ENCODE results near the gene RFC4. TPM values are rescaled to one million over a fixed set of nuclear protein-coding genes. Genes with fewer than 3 reads are reported as not detected.
"Not testable (repeated sequence)": the region's sequence is repeated elsewhere in the genome, so short reads cannot be mapped to it uniquely, and the experiment has no call there.

RFC4 gene
- total RNA-seq, 2 experiments from 2014 or later: 111 to 114 TPM

DNA sequence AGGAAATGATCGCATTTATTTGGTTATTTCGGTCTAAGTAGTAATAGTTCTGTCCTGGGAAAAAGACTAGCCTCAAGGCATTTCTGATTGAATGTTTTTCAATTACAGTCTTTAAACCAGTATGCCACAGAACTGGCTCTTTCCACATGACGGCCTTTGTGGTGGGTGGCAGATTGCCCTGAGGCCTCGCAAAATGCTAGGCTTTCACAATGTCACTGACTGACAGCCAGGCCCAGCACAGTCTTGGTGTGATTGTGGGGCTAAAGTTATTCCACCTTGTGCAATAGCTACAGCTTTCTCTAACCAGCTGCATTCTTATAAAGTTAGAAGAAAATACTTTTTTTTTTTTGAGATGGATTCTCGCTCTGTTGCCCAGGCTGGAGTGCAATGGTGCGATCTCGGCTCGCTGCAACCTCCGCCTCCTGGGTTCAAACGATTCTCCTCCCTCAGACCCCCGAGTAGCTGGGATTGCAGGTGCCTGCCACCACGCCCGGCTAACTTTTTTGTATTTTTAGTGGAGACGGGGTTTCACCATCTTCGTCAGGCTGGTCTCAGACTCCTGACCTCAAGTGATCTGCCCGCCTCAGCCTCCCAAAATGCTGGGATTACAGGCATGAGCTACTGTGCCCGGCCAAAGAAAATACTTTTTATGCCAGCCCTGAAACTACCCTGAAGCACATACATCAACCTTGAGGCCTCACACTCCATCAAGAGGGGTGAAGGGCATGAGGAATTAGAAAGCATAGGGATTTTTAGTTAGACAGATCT, 33.8 kb upstream of the RFC4 start:
- H3K36me3 Mint-ChIP-seq: no peaks in the 10 kb centered on the region
- no peaks in the 10 kb centered on the region for H3K4me1 Mint-ChIP-seq
- CTCF ChIA-PET: interaction anchor here (0.6 kb wide), 2 partner anchors 84 to 1899 kb away, joined by 3 read pairs; no protein-coding TSS in a partner anchor
- no peak overlapping the region for H3K4me3 Mint-ChIP-seq
- H3K27me3 Mint-ChIP-seq: peaks cover 11% of the 10 kb centered on the region
- no peak overlapping the region for H3K27ac Mint-ChIP-seq
- no peaks in the 10 kb centered on the region for H3K9me3 Mint-ChIP-seq (ENCODE audit: low read depth)
- ATAC-seq: no peak
- no peak for DNase-seq

GRCh38 chr3:186832276-186832675, 26.0 kb upstream of the RFC4 start:
- DNase-seq (no peak), ATAC-seq (no peak)
- Mint-ChIP-seq H3K9me3 (ENCODE audit: low read depth) (no peaks in the 10 kb centered on the region), H3K4me1 (peaks cover 5% of the 10 kb centered on the region), H3K36me3 (no peaks in the 10 kb centered on the region), H3K4me3 (no peak overlapping the region), H3K27me3 (peaks cover 70% of the 10 kb centered on the region), H3K27ac (no peak overlapping the region)
- CTCF ChIA-PET: no interaction called here

DNA sequence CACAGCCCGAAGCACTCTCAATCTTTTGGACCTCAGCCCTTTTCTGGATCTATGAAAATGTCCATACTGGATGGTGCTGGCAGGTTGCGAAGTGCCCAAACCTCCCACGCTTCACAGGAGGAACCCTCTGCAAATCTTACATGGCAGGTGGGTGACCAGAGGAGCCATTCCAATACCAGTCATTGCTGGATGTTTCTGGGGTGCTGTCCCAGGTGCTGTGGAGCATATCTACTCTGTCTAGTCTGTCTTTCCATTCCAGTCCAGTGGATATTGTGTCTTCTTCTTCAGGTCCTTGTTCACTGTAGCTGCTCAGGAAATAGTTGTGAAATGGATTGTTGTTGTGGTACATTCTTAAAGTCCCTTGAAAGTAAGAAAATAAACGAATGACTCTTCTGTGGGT, 25.5 kb upstream of the RFC4 start:
- Mint-ChIP-seq H3K36me3 (no peaks in the 10 kb centered on the region), H3K4me1 (peaks cover 5% of the 10 kb centered on the region), H3K9me3 (ENCODE audit: low read depth) (no peaks in the 10 kb centered on the region), H3K27me3 (peaks cover 70% of the 10 kb centered on the region), H3K4me3 (no peak overlapping the region), H3K27ac (no peak overlapping the region)
- no peak for ATAC-seq
- CTCF ChIA-PET: no interaction called here
- DNase-seq: no peak

DNA sequence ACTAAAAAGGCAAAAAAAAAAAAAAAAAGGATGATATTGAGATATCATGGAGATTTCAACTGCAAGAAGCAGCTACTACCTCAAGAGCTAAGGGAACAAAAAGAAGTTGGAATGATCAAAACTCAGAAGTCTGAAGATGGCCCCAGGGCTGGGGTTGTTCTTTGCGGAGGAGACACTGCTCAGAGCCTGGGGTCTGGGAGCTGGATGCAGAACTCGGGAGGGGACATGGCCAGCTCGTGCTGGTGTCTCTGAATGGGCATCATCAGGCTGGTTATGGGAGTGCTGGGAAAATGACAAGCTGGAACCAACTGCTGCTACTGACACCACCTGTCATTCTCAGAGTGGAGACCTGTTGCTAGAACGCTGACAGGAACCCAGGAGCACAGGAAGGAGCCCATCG, 22.1 kb upstream of the RFC4 start:
- H3K36me3 Mint-ChIP-seq: no peaks in the 10 kb centered on the region

DNA sequence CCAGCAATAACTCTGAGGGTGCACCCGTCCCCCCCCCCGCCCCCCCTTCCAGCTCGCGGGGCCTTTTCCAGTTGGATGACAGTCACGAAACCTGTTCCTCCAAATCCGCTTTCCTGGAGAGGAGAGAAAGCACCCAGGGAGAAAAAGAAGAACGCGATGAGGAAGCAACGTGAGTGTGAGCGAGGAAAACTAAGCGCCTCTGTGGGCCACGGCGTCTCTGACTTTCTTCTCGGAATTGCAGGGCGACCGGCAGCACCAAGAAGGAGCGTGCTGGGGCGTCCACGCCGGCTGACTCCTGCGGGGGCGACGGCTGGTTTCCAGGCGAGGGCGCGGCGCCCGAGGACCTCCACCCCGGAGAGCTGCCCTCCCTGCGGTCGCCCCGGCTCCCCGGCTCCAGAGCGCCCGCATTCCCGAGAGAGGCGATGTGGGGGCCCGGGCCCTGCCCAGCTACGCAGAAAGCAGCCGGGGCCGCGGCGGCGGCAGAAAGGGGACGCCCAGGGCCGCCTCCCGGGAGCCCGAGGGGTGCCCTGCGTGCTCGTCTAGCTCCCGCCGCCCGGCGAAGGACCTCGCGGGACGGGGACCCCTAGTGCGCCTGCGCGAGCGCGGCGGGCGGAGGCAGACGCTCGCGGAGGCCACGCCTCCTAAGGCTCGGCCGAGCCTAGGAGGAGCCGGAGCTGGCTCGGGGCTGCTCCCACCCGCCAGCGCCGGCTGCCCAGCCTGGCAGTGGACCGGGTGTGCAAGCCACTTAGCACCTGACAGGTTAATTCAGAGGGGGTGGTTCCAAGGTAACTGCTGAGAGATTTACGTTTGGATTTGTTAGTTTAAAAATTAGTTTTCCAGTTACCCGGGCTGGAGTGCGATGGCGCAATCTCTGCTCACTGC, 20.9 kb upstream of the RFC4 start:
- peak overlapping the region; percentile 72 for H3K4me3 Mint-ChIP-seq

More for the DNA sequence above, 22.1 kb upstream of the RFC4 start:
- Mint-ChIP-seq H3K27me3 (peaks cover 55% of the 10 kb centered on the region), H3K27ac (no peak overlapping the region), H3K9me3 (ENCODE audit: low read depth) (no peaks in the 10 kb centered on the region), H3K4me3 (no peak overlapping the region), H3K4me1 (peaks cover 28% of the 10 kb centered on the region)
- DNase-seq (no peak), ATAC-seq (no peak)
- CTCF ChIA-PET: interaction anchor here (1.3 to 3.7 kb wide), 7 partner anchors 21 to 337 kb away, joined by 4 to 16 read pairs (median 10); partner anchors contain the start of gene RPL39L

DNA sequence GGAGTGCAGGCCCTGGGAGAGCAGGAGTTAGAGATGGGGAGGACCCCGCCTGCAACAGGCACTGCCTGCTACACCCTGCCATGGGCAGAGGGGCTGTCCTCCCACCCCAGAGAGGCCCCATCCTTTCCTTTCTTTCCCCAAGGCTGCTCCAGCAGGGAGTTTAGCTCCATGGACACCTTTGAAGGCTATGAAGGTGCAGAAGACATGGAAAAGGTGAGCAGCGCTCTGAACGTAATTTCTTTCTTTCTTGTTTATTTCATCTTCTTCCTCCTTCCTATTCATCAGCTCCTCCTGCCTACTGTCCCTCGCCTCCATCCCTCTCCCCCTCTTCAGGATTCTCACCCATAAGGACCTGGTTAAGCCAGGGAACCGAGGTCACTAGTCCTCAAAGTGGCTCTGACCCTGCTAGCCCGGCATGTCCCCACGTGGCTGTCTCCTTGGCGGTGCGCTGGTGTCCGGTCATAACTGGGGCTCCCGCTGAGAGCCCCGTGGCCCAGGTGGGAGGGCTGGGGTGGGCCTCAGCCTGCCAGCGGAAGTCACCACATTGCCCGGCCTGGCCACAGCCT, 20.2 kb upstream of the RFC4 start:
- peaks cover 30% of the 10 kb centered on the region for H3K4me1 Mint-ChIP-seq
- DNase-seq: peak; percentile 60
- H3K27ac Mint-ChIP-seq: peak overlapping the region; percentile 3
- CTCF ChIA-PET: interaction anchor here (1.0 to 3.7 kb wide), 11 partner anchors 20 to 338 kb away, joined by 3 to 16 read pairs (median 5); partner anchors contain the start of gene ST6GAL1
- peak overlapping the region; percentile 72 for H3K4me3 Mint-ChIP-seq
- no peaks in the 10 kb centered on the region for H3K9me3 Mint-ChIP-seq (ENCODE audit: low read depth)
- H3K36me3 Mint-ChIP-seq: no peaks in the 10 kb centered on the region
- peak; percentile 13 for ATAC-seq
- H3K27me3 Mint-ChIP-seq: peaks cover 36% of the 10 kb centered on the region

More for the DNA sequence above, 20.9 kb upstream of the RFC4 start:
- peaks cover 44% of the 10 kb centered on the region for H3K27me3 Mint-ChIP-seq
- CTCF ChIA-PET: interaction anchor here (0.6 to 3.7 kb wide), 16 partner anchors 20 to 338 kb away, joined by 3 to 16 read pairs (median 4); partner anchors contain the start of genes RPL39L and ST6GAL1
- ATAC-seq: peak; percentile 96
- H3K27ac Mint-ChIP-seq: peak overlapping the region; percentile 54
- DNase-seq: peak; percentile 89
- no peaks in the 10 kb centered on the region for H3K36me3 Mint-ChIP-seq
- peaks cover 28% of the 10 kb centered on the region for H3K4me1 Mint-ChIP-seq
- no peaks in the 10 kb centered on the region for H3K9me3 Mint-ChIP-seq (ENCODE audit: low read depth)

DNA sequence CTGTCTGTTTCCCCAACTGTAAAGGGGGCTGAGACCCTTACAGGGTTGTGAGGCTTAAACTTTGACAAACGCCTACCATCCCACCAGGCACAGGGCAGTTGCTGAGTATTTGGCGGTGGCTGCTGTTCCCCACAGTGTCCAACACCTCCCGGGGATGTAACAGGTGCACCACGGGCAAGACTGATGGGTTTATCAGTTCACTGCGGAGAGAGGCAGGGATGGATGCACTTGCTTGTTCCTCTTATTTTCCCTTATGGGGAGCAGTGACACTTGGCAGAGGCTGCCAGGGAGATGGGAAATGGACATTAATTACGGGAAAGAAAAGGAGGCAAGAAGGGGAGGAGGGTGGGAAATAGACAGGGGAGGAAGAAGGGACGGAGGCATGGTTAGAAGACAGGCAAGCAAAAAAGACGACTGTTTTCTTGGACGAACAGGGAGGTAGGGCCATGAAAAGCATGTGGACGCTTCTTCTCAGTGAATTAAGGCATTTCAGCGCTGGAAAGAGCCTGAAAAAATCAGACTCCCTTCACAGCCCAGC, 19.7 kb upstream of the RFC4 start:
- CTCF ChIA-PET: interaction anchor here (1.5 to 3.7 kb wide), 5 partner anchors 19 to 212 kb away, joined by 3 to 16 read pairs (median 9); no protein-coding TSS in a partner anchor
- no peak overlapping the region for H3K27ac Mint-ChIP-seq
- peak overlapping the region; percentile 72 for H3K4me3 Mint-ChIP-seq
- H3K4me1 Mint-ChIP-seq: peaks cover 32% of the 10 kb centered on the region
- no peaks in the 10 kb centered on the region for H3K9me3 Mint-ChIP-seq (ENCODE audit: low read depth)
- DNase-seq: no peak
- H3K27me3 Mint-ChIP-seq: peaks cover 31% of the 10 kb centered on the region
- no peak for ATAC-seq
- no peaks in the 10 kb centered on the region for H3K36me3 Mint-ChIP-seq

- Mint-ChIP-seq H3K9me3 (ENCODE audit: low read depth) (no peaks in the 10 kb centered on the region), H3K36me3 (no peaks in the 10 kb centered on the region), H3K27me3 (peaks cover 25% of the 10 kb centered on the region), H3K27ac (no peak overlapping the region), H3K4me1 (peaks cover 32% of the 10 kb centered on the region), H3K4me3 (peak overlapping the region; percentile 72)
- ATAC-seq (peak; percentile 18), DNase-seq (peak; percentile 49)
- CTCF ChIA-PET: interaction anchor here (0.6 to 3.7 kb wide), 3 partner anchors 208 to 1372 kb away, joined by 3 to 16 read pairs (median 9); no protein-coding TSS in a partner anchor
These were observed 19.1 kb upstream of the RFC4 start for GRCh38 chr3:186825294-186825821.

DNA sequence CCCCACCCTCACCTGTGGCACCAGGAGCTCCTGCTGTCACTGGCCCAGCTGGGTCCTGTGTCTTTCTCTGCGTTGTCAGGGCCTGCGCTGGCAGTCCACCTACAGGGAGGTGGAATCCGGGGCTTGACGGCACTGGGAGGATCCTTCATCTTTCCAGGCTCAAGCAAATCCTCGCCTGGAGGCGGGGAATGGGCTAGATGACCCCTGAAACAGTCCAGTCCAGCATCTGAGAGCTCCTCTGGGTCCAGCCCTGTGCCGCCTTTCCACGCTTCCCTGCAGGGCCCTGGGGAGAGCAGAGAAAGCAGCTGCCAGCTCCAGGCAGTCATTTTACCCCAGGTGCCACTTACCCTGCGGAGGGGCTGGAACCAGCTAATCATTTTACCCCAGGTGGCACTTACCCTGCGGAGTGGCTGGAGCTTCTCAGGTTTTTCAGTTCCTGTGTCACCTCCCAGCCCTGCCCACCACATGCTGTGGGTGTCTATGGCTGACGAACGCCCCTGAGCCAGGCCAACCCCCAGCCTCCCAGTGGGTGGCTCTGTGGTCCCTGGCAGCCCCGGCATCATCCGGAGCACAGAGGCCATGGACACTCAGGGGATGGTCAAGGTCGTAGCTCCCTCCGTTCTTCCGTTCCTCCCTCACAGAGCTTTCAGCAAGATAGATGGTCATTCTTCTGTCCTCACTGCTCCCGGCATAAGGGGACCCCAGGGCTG, 18.3 kb upstream of the RFC4 start:
- CTCF ChIA-PET: interaction anchor here (0.6 to 1.6 kb wide), 3 partner anchors 208 to 1373 kb away, joined by 3 to 9 read pairs (median 4); no protein-coding TSS in a partner anchor
- DNase-seq: no peak
- H3K4me1 Mint-ChIP-seq: peaks cover 32% of the 10 kb centered on the region
- H3K9me3 Mint-ChIP-seq (ENCODE audit: low read depth): no peaks in the 10 kb centered on the region
- no peak for ATAC-seq
- peaks cover 17% of the 10 kb centered on the region for H3K27me3 Mint-ChIP-seq
- no peaks in the 10 kb centered on the region for H3K36me3 Mint-ChIP-seq
- H3K4me3 Mint-ChIP-seq: no peak overlapping the region
- H3K27ac Mint-ChIP-seq: no peak overlapping the region

- DNase-seq: no peak
- Mint-ChIP-seq H3K9me3 (ENCODE audit: low read depth) (no peaks in the 10 kb centered on the region), H3K27ac (no peak overlapping the region), H3K4me1 (peaks cover 30% of the 10 kb centered on the region), H3K36me3 (no peaks in the 10 kb centered on the region), H3K27me3 (peaks cover 6% of the 10 kb centered on the region), H3K4me3 (no peak overlapping the region)
- CTCF ChIA-PET: interaction anchor here (1.6 to 7.1 kb wide), 4 partner anchors 11 to 208 kb away, joined by 3 to 106 read pairs (median 14); partner anchors contain the start of gene AHSG
- ATAC-seq: no peak
These were observed 17.1 kb upstream of the RFC4 start for GRCh38 chr3:186823386-186823785.

DNA sequence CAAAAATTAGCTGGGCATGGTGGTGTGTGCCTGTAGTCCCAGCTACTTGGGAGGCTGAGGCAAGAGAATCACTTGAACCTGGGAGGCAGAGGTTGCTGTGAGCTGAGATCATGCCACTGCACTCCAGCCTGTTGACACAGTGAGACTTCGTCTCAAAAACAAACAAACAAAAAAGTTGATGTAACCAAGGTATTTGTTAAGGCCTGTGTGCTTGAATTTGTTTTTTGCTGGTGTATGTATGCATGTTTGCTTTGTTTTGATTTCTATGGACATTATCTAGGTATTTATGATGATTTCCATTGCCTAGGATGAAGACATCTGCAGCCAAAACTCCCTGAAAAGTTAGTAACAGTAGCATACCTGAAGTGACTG, 16.1 kb upstream of the RFC4 start:
- not testable (repeated sequence) for H3K9me3 Mint-ChIP-seq (ENCODE audit: low read depth); ATAC-seq; H3K27ac Mint-ChIP-seq; DNase-seq; H3K4me3 Mint-ChIP-seq; H3K36me3 Mint-ChIP-seq; H3K27me3 Mint-ChIP-seq
- CTCF ChIA-PET: interaction anchor here (1.0 to 7.1 kb wide), 17 partner anchors 10 to 845 kb away, joined by 3 to 106 read pairs (median 5); partner anchors contain the start of genes AHSG, RFC4 and RPL39L
- H3K4me1 Mint-ChIP-seq: peaks cover 26% of the 10 kb centered on the region
